ENCODE measurements around the gene C14orf132.

DNA sequence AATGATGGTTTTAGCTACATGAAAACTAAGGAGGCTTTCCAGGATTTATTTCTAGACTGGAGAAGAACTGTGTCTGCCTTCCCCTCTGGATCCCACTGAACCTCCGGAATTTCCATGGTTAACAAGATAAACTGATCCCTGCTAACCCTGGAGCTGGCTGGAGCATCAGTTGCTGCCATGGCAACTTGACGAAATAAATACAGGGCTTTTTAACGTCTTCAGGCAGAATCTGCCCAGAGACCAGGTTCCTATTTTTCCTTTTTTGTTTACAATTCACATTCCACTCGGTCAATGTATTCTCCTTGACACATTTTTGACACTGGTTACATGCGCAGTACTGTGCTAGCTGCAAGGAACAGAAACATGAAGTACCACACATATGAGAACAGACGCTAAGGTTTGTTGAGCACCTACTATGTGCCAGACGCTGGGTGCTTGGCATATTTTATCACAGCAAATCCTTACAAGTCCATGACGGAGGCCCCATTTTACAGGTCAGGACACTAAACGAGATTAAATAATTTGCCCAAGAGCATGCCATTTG is 1.7 kb downstream of the C14orf132 start:
- TF ChIP-seq POLR2A (IDR thresholded peaks at IDR 0.05) (no peak), CTCF (IDR thresholded peaks at IDR 0.05) (no peak)

Measured in Peyer's patch (tissue), 4 donors.